Caco-2 (cell line): ENCODE measurements around the gene CSRP2. TPM values are rescaled to one million over a fixed set of nuclear protein-coding genes. Genes with fewer than 3 reads are reported as not detected.

Experiments
- BruUV-seq: library from RNA; stranded (reverse); fragments of 400-500 nt; replicated peaks from 2 replicates; lab custom pipeline; 2021; lab: Mats Ljungman, UMichigan
- CTCF ChIA-PET: fragments of 300-600 bp; sonication (Branson Sonifier 250); formaldehyde crosslinking; loops from one replicate; lab custom pipeline; 2022; ENCODE audit warnings: antibody characterized with exemption; lab: Charles Lee
- POLR2A ChIA-PET: fragments of 300-600 bp; sonication (Branson Sonifier 250); formaldehyde crosslinking; loops from one replicate; lab custom pipeline; 2022; ENCODE audit warnings: antibody characterized with exemption; lab: Charles Lee
- DNase-seq, 2 experiments: peaks; one replicate each; pipeline versions ENCODE4 v3.0.0 to v3.0.0-alpha.2; 2020 to 2022
- H3K27me3 ChIP-seq: replicated peaks from 2 replicates; pipeline ENCODE4 v1.6.0; 2011; ENCODE audit warnings: low read length; ENCODE audit not compliant: control insufficient read depth, insufficient read depth
- H3K36me3 ChIP-seq: 2 replicates; pipeline ENCODE4 v1.5.1; 2011; ENCODE audit warnings: low read length; ENCODE audit not compliant: control insufficient read depth, insufficient read depth
- H3K4me1 ChIP-seq: fragments of 250-450 bp; sonication (Bioruptor Pico); 2 replicates; pipeline ENCODE4 v1.5.1; 2020; ENCODE audit warnings: mild to moderate bottlenecking
- H3K4me3 ChIP-seq: 2 replicates; pipeline ENCODE4 v1.5.1; 2011; ENCODE audit warnings: low read depth, mild to moderate bottlenecking, control low read depth, low read length
- H3K9me3 ChIP-seq: fragments of 250-450 bp; sonication (Bioruptor Pico); 2 replicates; pipeline ENCODE4 v1.5.1; 2020; ENCODE audit warnings: mild to moderate bottlenecking, moderate library complexity
- H3K27ac Mint-ChIP-seq: one replicate; pipeline ENCODE4 v1.8.0; 2022; ENCODE audit warnings: mixed read lengths; ENCODE audit not compliant: unreplicated experiment
- H3K27me3 Mint-ChIP-seq: one replicate; pipeline ENCODE4 v1.8.0; 2022; ENCODE audit warnings: mixed read lengths; ENCODE audit not compliant: insufficient read depth, unreplicated experiment
- H3K36me3 Mint-ChIP-seq: one replicate; pipeline ENCODE4 v1.8.0; 2022; ENCODE audit warnings: mild to moderate bottlenecking, mixed read lengths; ENCODE audit not compliant: insufficient read depth, unreplicated experiment
- H3K4me1 Mint-ChIP-seq: one replicate; pipeline ENCODE4 v1.8.0; 2022; ENCODE audit warnings: low read depth, mixed read lengths; ENCODE audit not compliant: unreplicated experiment
- H3K4me3 Mint-ChIP-seq: one replicate; pipeline ENCODE4 v1.8.0; 2022; ENCODE audit warnings: mild to moderate bottlenecking, moderate library complexity, mixed read lengths; ENCODE audit not compliant: unreplicated experiment
- H3K9me3 Mint-ChIP-seq: one replicate; pipeline ENCODE4 v1.8.0; 2022; ENCODE audit warnings: mixed read lengths; ENCODE audit not compliant: unreplicated experiment
- CTCF ChIP-seq, 2 experiments: fragments of 200-600 bp in 1 of 2; IDR thresholded peaks; 1 replicate in 1 of 2; 2 replicates in 1 of 2; pipeline versions ENCODE4 v1.5.1 to v1.8.0; 2011 to 2022; ENCODE audit warnings: antibody characterized with exemption in 1 of 2, control low read depth in 1 of 2, inconsistent platforms in 1 of 2, low read depth in 1 of 2, low read length in 1 of 2, mild to moderate bottlenecking in 1 of 2, moderate library complexity in 1 of 2; ENCODE audit not compliant: insufficient read depth in 1 of 2, severe bottlenecking in 1 of 2, unreplicated experiment in 1 of 2
- intact Hi-C: fragments of 100-400 bp; cut with micrococcal nuclease; formaldehyde crosslinking; loops from one replicate; pipeline ENCODE4 v1.10.0; 2022; ENCODE audit not compliant: unreplicated experiment
- total RNA-seq: library from RNA; stranded (reverse); gene quantifications from 2 replicates; pipeline ENCODE4 v1.2.3, GENCODE V29; 2022

Gene CSRP2
- total RNA-seq, 1 experiment from 2014 or later, result 27.9 TPM

- ChIA-PET POLR2A (interaction anchor here (0.6 kb wide), 1 partner anchor 19 kb away, joined by 3 read pairs; no protein-coding TSS in a partner anchor), CTCF (no interaction called here)
Observed at GRCh38 chr12:76915361-76916169, 36.7 kb upstream of the CSRP2 start.

GRCh38 chr12:76914102-76914859, 35.5 kb upstream of the CSRP2 start:
- H3K4me3 Mint-ChIP-seq, result no peak overlapping the region

More at GRCh38 chr12:76915361-76916169, 36.7 kb upstream of the CSRP2 start:
- H3K36me3 Mint-ChIP-seq, result no peaks in the 10 kb centered on the region
- H3K4me3 Mint-ChIP-seq, result no peak overlapping the region
- no peak overlapping the region for H3K27ac Mint-ChIP-seq
- Histone ChIP-seq H3K36me3 (no peaks in the 10 kb centered on the region), H3K9me3 (no peaks in the 10 kb centered on the region), H3K4me3 (no peak overlapping the region), H3K27me3 (no peaks in the 10 kb centered on the region), H3K4me1 (peaks cover 11% of the 10 kb centered on the region; the same call in 1 of the 2 replicates)
- H3K4me1 Mint-ChIP-seq, result no peaks in the 10 kb centered on the region
- H3K27me3 Mint-ChIP-seq, result peaks cover 12% of the 10 kb centered on the region
- BruUV-seq, result no TSS peak
- TF ChIP-seq CTCF (IDR thresholded peaks at IDR 0.05; ENCODE audit: insufficient read depth in 1 of 2, low read depth in 1 of 2, low read length in 1 of 2, severe bottlenecking in 1 of 2, unreplicated experiment in 1 of 2), result no peak
- intact Hi-C loops, result no loop called here
- DNase-seq, result no peak
- no peaks in the 10 kb centered on the region for H3K9me3 Mint-ChIP-seq

More at GRCh38 chr12:76914102-76914859, 35.5 kb upstream of the CSRP2 start:
- POLR2A ChIA-PET, result no interaction called here
- Mint-ChIP-seq H3K4me1 (no peaks in the 10 kb centered on the region), H3K36me3 (no peaks in the 10 kb centered on the region), H3K27me3 (peaks cover 14% of the 10 kb centered on the region), H3K9me3 (no peaks in the 10 kb centered on the region), H3K27ac (no peak overlapping the region)
- no peaks in the 10 kb centered on the region for H3K27me3 ChIP-seq
- no peak for TF ChIP-seq CTCF (IDR thresholded peaks at IDR 0.05; ENCODE audit: insufficient read depth in 1 of 2, low read depth in 1 of 2, low read length in 1 of 2, severe bottlenecking in 1 of 2, unreplicated experiment in 1 of 2)
- peaks cover 11% of the 10 kb centered on the region; the same call in 1 of the 2 replicates for H3K4me1 ChIP-seq
- BruUV-seq, result no TSS peak
- no peak overlapping the region for H3K4me3 ChIP-seq
- CTCF ChIA-PET, result no interaction called here
- no peaks in the 10 kb centered on the region for H3K9me3 ChIP-seq
- H3K36me3 ChIP-seq, result no peaks in the 10 kb centered on the region
- DNase-seq, result no peak
- intact Hi-C loops, result no loop called here
